Gastroesophageal sphincter (tissue), 4 donors: Measurements from ENCODE around the gene EHD3. TPM values are rescaled to one million over a fixed set of nuclear protein-coding genes. Genes with fewer than 3 reads are reported as not detected.
A peak's percentile ranks its signal among the peaks of the same experiment; 100 is the strongest.

Source experiments
- ATAC-seq: fragments of 150-250 bp; one replicate; pipeline ENCODE4 v1.9.1; 2016; ENCODE audit warnings: mild to moderate bottlenecking, moderate library complexity
- H3K27ac ChIP-seq, 4 donors: fragments of 200-600 bp; sonication (generic) in 3 of 4; 1 replicate in 3 of 4; 2 replicates in 1 of 4; pipeline ENCODE4 v1.5.1; 2016 to 2019
- H3K27me3 ChIP-seq: fragments of 200-600 bp; sonication (generic); one replicate; pipeline ENCODE4 v1.5.1; 2019
- H3K36me3 ChIP-seq, 2 donors: fragments of 200-600 bp; sonication (generic); one replicate each; pipeline ENCODE4 v1.5.1; 2019; ENCODE audit warnings: control low read depth in 1 of 2
- H3K4me1 ChIP-seq, 3 donors: fragments of 200-600 bp; sonication (generic); 1 replicate in 2 of 3; 2 replicates in 1 of 3; pipeline ENCODE4 v1.5.1; 2016 to 2019; ENCODE audit warnings: control low read depth in 2 of 3
- H3K4me3 ChIP-seq, 2 donors: fragments of 200-600 bp; sonication (generic); one replicate each; pipeline ENCODE4 v1.5.1; 2019; ENCODE audit warnings: mild to moderate bottlenecking in 1 of 2, moderate library complexity in 1 of 2
- H3K9me3 ChIP-seq, 3 donors: fragments of 200-600 bp; sonication (generic); one replicate each; pipeline ENCODE4 v1.5.1; 2017 to 2019; ENCODE audit warnings: control low read depth in 2 of 3
- CTCF ChIP-seq, 4 experiments: fragments of 200-600 bp in 2 of 4; fragments of 450-650 bp in 2 of 4; sonication (generic) in 1 of 4; IDR thresholded peaks; one replicate each; pipeline ENCODE4 v1.5.1; 2017 to 2019; ENCODE audit warnings: antibody characterized with exemption in 4 of 4, mild to moderate bottlenecking in 2 of 4, moderate library complexity in 2 of 4
- EP300 ChIP-seq: sonication (generic); formaldehyde crosslinking; IDR thresholded peaks from one replicate; pipeline ENCODE4 v1.6.1; 2017; ENCODE audit warnings: antibody characterized with exemption, mild to moderate bottlenecking
- POLR2A ChIP-seq, 2 donors: fragments of 450-650 bp; IDR thresholded peaks; one replicate each; pipeline ENCODE4 v1.6.1; 2017; ENCODE audit warnings: antibody characterized with exemption in 2 of 2, mild to moderate bottlenecking in 2 of 2, moderate library complexity in 1 of 2
- POLR2AphosphoS5 ChIP-seq: sonication (generic); formaldehyde crosslinking; IDR thresholded peaks from one replicate; pipeline ENCODE4 v1.6.1; 2017; ENCODE audit warnings: antibody characterized with exemption
- WGBS, 2 donors: methylation state at CpG; one replicate each; pipeline ENCODE4 v1.1.5; 2018; ENCODE audit warnings: low coverage in 1 of 2; 5-methylcytosine and 5-hydroxymethylcytosine counted together
- total RNA-seq, 4 donors: library from RNA; depleted of rRNA; stranded (reverse); fragments of >200 nt; gene quantifications; one replicate each; pipeline ENCODE4 v1.1.0, GENCODE V29; 2016

The EHD3 gene
- total RNA-seq, 4 donors from 2014 or later, result 3.8 to 8.4 (median 4.9) TPM

- H3K27ac ChIP-seq, result no peak overlapping the region
- H3K4me3 ChIP-seq, result no peak overlapping the region
- H3K9me3 ChIP-seq, result no peaks in the 10 kb centered on the region
- 0 to 78% methylated on average over 1 to 4 of the region's 7 CpGs for WGBS, 2 donors
- no peaks in the 10 kb centered on the region for H3K27me3 ChIP-seq
- TF ChIP-seq POLR2AphosphoS5 (no peak), POLR2A (IDR thresholded peaks at IDR 0.05) (no peak), EP300 (no peak), CTCF (IDR thresholded peaks at IDR 0.05) (no peak)
- no peaks in the 10 kb centered on the region for H3K36me3 ChIP-seq
- no peak for ATAC-seq
- peaks cover 0 to 34% (median 14%) of the 10 kb centered on the region in 3 donors for H3K4me1 ChIP-seq
These were observed 2.7 kb downstream of the EHD3 start for GRCh38 chr2:31236433-31237205.

GRCh38 chr2:31237348-31238017 is 3.5 kb downstream of the EHD3 start:
- no peak overlapping the region for H3K4me3 ChIP-seq
- TF ChIP-seq POLR2A (IDR thresholded peaks at IDR 0.05), result no peak
- H3K36me3 ChIP-seq, result no peaks in the 10 kb centered on the region
- no peak for ATAC-seq
- no peaks in the 10 kb centered on the region for H3K27me3 ChIP-seq
- WGBS, 2 donors, result 94 to 97% methylated on average over 5 to 9 of the region's 9 CpGs
- peaks cover 0 to 34% (median 14%) of the 10 kb centered on the region in 3 donors for H3K4me1 ChIP-seq
- no peak overlapping the region for H3K27ac ChIP-seq
- no peaks in the 10 kb centered on the region for H3K9me3 ChIP-seq

- Histone ChIP-seq H3K4me1 (peaks cover 0 to 32% (median 14%) of the 10 kb centered on the region in 3 donors), H3K36me3 (no peaks in the 10 kb centered on the region), H3K27me3 (no peaks in the 10 kb centered on the region), H3K9me3 (no peaks in the 10 kb centered on the region), H3K4me3 (no peak overlapping the region), H3K27ac (peak overlapping the region in 2 of 4 donors; percentile 9 to 65)
- ATAC-seq, result no peak
- WGBS, 2 donors, result 85 to 88% methylated on average over 4 to 8 of the region's 10 CpGs
- TF ChIP-seq POLR2AphosphoS5 (no peak), POLR2A (IDR thresholded peaks at IDR 0.05) (no peak), CTCF (IDR thresholded peaks at IDR 0.05) (no peak), EP300 (no peak)
These were observed 4.4 kb downstream of the EHD3 start for GRCh38 chr2:31238126-31238905.

GRCh38 chr2:31238906-31239592 is 5.1 kb downstream of the EHD3 start:
- H3K27ac ChIP-seq, result peak overlapping the region in 3 of 4 donors; percentile 54 to 68 (median 65)
- no peaks in the 10 kb centered on the region for H3K9me3 ChIP-seq
- H3K4me1 ChIP-seq, result peaks cover 0 to 25% (median 14%) of the 10 kb centered on the region in 3 donors
- no peak for TF ChIP-seq POLR2AphosphoS5
- TF ChIP-seq POLR2A (IDR thresholded peaks at IDR 0.05), result no peak
- TF ChIP-seq CTCF (IDR thresholded peaks at IDR 0.05), result no peak
- ATAC-seq, result no peak
- no peaks in the 10 kb centered on the region for H3K36me3 ChIP-seq
- 67 to 83% methylated on average over 1 of the region's 13 CpGs for WGBS, 2 donors
- no peak overlapping the region for H3K4me3 ChIP-seq
- H3K27me3 ChIP-seq, result no peaks in the 10 kb centered on the region
